ENCODE data around the gene FASTKD1.

- TF ChIP-seq CTCF (conservative IDR thresholded peaks at IDR 0.05) = no peak
- TF ChIP-seq ZFX (IDR thresholded peaks at IDR 0.05) = no peak
These were observed 50.0 kb downstream of the FASTKD1 start for GRCh38 chr2:169523681-169524080.

Data from C4-2B (cell line).